Measurements from ENCODE around the gene GNB1L.

Gene GNB1L

DNA sequence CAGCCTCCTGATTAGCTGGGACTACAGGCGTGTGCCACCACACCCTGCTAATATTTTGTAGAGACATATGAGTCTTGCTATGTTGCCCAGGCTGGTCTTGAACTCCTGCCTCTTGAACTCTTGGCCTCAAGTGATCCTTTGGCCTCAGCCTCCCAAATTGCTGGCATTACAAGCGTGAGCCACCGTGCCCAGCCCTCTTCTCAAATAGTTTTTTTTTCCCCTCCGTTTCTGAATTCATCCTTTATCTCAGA is 82.3 kb downstream of the GNB1L start:
- DNase-seq = no peak

DNA sequence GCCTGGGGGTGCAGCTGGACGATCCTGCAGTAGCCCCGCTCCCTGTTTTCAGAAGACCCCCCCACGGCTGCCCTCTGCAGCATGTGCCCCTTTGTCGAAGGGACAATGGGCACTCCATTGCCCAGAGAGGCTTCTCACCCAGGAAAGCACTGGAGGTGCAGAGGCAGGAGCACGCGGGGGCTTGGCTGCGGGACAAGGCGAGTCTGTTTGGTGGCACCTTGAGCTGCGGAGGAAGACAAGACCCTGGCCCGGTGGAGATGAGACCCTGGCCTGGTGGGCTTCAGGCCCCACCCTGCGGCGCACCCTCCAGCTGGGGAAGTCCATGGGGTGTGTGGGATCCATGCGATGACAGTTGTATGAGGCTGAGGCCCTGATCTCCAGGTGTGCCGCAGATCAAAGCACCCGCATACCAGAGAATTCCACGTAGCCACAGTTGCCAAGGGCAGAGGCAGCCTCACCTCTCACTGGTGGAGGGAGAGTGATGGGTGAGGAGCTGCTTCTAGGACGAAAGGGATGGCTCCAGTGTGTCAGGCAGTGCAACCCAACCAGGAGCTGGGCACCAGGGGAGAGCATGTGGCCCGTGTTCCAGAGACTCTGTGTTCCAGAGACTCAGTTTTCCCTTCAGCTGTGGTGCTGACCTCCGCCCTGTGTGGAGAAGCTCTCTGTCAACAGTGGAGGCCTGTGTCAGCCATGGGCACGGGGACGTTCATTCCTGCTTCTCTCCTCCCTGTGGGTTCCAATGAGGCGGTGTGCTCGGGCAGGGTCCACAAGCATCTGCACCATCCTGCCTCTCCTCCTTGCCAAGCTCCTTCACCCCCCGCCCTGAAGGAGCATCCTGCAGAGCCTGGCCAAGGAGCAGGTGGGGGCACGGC is 84.1 kb downstream of the GNB1L start:
- DNase-seq = no peak

DNA sequence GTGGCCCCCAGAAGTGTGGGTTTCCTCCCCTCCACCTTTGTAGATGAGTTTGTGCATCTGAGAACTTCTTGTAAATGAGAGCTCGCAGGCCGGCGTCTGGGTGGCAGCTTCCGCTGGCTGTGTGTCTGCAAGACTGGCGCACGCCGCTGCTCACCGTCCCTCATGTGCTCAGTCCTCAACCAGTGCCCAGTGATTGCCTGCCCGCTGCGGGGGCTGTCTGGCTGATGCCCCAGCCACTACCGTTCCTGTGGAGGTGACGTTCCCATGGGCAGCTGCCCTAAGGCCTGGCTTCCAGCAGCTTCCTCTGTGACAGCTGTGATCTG is 85.3 kb downstream of the GNB1L start:
- DNase-seq = no peak

DNA sequence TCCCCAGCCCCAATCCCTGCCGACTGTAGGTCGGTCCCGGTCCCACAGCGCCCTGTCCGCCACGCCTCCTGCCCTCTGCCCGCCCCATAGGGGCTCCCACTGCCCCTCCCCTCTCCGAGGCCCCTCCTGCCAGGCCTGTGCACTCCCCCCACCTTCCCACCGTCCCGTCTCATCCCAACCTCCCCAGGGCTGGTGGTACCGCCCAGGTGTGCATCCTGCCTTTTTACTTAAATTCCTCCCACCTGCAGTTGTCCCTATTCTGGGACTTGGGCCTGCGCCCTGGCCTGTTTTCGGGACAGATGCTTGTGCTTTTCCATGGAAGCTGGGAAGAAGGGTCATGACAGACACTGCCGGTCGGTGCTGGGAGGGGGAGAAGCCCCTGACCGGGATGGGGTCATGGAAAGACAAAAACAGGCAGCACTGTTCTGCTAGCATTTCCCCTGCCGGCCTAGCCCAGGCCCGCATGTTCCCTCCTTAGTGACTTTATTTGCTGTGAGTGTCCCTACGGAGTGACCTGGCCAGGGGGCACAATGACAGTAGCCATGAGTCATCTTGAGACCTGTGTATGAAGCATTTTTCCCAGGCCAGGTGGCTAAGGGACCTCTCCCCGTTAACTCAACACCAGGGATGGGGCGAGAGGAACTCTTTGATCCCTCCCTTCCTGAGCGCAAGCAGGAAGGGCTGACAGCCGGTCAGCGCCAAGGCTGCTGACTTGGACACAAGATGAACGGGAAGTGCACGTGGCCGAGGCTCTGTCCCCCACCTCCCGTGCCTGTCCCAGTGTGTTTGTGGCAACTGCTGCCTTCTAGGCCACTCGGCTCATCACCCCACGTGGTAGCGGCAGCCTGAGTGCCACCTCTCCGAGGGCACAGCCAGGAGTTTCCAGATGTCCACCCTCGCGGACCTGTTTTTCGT is 87.0 kb downstream of the GNB1L start:
- no peak for DNase-seq

DNA sequence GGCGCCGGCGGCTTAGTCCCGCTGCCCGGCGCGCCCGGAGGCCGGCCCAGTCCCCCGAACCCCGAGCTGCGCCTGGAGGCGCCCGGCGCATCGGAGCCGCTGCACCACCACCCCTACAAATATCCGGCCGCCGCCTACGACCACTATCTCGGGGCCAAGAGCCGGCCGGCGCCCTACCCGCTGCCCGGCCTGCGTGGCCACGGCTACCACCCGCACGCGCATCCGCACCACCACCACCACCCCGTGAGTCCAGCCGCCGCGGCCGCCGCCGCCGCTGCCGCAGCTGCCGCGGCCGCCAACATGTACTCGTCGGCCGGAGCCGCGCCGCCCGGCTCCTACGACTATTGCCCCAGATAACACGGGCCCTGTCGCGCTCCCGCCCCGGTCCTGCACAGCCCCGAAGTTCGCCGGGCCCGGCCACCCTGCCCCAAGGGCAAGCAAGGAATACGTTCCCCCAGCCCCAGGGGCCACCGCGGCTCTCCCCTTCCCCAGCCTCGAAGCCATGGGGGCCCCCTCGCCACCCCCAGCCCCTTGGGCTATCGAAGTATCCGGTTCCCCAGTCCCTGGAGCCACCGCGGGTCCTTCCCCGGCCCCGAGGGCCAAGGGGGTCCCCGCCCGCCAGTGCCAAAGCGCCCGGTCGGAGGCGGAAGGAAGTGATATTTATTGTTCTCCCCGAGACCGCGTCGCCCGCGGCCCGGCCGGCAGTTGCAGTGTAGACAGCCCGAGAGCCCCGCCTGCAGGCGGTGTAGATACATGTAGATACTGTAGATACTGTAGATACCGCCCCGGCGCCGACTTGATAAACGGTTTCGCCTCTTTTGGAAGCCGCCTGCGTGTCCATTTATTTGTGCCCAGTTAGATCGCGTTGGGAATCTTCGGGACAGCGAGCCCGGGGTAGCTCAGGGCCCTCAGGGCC is 87.9 kb downstream of the GNB1L start:
- peak; percentile 30 for DNase-seq

DNA sequence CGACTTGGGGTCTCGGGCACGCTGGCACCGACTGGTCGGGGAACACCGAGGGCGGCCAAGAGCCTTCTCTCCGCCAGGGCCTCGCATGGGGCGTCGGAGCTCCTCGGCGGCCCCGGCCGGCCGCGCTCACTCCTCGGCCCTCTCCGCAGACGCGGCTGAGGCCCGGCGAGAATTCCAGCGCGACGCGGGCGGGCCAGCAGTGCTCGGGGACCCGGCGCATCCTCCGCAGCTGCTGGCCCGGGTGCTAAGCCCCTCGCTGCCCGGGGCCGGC is 88.5 kb downstream of the GNB1L start:
- DNase-seq = no peak

DNA sequence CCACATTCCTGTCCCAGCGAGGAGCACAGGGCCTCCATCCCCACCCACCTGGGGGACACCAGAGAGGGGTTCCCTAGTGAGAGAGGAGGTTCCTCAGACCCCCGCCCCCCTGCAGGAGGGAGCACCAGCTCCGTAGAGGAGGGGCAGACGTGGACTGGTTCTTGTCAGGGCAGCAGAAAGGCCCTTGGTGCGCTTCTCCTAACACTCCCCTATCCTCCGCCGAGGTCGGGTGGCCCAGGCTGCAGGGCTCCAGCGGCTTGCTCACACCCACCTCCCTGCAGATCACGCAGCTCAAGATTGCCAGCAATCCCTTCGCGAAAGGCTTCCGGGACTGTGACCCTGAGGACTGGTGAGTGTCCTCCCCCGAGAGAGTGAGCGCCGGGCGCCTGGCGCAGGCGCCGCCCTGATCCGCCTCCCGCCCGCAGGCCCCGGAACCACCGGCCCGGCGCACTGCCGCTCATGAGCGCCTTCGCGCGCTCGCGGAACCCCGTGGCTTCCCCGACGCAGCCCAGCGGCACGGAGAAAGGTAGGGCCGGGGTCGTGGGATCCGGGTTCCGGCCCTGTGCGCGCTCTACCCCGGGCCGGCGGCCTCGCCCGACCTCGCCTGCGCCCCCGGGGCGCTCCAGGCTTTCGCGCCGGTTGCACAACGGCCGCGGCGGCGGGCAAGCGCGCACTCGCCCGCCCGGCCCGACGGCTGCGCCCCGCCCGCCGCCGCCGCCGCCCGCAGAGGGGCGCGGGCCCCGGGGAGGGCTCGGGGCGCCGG is 89.0 kb downstream of the GNB1L start:
- no peak for DNase-seq

DNA sequence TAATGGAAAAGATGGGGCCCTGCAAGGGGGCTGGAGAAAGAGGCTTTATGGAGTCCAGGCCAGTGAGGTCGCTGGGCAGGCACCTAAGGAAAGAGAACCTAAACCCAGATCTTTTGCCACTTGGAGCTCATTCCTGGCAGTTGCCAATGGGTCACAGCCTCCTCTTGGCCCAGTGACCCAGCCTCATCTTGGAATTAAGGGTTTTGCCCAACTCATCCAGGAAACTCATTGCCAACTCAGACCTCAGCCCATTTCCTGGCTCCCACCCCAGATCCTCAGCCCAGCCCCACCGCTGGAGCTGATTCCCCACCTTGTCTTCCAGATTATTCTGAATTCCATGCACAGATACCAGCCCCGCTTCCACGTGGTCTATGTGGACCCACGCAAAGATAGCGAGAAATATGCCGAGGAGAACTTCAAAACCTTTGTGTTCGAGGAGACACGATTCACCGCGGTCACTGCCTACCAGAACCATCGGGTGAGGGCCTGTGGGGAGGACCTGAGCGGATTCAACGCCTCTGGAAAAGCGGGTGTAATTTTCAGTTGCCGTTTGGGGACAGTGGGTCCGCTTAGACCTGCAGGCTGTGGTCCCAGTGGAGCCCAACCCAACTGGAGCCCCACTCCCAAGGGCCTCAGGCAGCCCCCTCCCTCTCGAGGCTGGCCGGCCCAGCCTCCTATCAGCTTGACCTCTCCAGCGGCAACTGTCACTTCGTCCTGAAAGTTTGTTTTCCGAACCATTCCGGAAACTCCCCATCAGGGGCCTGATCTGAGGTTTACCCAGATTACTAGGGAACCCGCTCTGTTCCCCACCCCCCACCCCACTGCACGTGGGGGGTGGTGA is 89.8 kb downstream of the GNB1L start:
- no peak for DNase-seq

DNA sequence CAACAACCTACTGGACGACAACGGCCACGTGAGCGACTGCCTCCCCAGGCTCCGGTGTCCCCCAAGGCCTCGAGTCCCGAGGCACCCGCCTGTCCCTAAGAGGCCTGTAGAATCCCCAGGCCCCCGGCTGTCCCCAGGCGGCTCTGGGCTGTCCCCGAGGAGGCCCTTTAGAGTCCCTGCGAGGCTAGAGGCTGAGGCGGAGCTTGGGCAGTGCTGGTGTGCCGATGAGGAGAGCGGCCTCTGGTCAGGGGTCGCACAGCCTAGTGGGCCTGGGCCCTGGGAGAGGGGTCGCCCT is 90.4 kb downstream of the GNB1L start:
- no peak for DNase-seq

DNA sequence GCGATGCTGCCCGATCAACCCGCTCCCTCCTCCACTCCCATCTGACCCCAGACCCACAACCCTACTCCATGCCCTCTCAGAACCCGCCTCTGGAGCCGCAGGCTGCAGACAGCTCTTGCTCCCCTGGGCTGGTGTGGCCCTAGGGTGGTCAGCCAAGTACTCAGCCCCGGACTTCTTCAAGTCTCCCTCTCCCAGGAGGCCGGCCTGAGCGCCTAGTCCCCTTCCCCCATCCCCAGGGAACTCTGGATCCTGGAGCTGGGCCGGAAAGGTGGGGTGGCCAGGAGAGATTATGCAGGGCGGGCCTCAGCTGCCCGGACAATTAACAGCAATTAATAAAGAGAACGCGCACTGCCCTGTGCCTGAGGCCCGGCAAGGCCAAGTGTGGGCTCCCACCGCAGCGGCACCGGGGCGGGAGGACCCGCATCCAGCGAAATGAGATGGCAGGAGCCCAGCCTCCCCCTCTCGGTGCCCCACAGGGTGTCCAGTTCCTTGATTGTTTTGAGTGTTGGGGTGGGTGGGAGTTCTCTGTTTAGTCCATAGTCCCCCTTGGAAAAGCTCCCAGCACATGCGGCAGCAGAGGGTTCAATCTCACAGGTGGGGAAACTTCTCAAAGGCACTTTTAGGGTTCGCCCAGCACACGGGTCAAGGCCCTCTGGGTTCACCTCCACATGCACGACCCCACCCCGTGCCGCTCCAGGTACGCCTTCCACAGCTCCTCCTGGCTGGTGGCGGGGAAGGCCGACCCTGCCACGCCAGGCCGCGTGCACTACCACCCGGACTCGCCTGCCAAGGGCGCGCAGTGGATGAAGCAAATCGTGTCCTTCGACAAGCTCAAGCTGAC is 91.0 kb downstream of the GNB1L start:
- DNase-seq = no peak

DNA sequence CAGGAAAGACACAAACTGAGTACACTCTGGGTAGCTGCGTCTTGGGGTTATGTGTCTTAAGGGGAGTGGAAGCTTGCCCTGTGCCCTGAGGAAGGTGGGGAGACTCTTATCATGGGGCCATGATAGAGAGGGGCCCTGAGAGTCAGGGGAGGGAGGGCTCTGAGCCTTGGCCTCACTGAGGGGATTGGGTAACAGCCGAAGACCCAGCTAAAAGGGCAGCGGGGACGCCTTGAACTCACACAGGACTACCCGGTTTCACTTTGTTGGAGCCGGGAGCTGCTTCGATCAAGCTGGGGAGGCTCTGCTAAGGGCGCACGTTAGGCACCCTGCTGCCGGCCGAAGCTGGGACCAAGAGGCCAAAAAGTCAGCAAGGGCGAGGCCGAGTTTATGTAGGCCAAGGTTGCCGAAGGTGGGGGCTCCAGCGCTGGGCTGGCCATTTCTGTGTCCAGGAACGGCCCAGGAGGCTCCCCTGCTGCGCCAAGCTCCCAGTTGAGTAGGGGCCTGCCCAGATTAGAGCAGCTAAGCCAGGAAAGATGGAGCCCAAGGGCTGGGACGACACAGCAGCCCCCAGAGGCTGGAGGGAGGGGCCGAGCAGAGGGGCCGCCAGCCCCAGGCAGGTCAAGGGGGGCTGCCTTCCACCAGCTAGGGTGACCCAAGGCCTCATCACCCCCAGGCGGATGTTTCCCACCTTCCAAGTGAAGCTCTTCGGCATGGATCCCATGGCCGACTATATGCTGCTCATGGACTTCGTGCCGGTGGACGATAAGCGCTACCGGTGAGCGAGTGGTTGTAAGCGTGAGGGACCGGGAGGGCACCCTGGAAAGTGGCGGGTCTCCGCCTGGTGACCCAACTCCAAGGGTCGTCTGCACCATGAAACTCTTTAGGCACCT is 91.9 kb downstream of the GNB1L start:
- DNase-seq = no peak

DNA sequence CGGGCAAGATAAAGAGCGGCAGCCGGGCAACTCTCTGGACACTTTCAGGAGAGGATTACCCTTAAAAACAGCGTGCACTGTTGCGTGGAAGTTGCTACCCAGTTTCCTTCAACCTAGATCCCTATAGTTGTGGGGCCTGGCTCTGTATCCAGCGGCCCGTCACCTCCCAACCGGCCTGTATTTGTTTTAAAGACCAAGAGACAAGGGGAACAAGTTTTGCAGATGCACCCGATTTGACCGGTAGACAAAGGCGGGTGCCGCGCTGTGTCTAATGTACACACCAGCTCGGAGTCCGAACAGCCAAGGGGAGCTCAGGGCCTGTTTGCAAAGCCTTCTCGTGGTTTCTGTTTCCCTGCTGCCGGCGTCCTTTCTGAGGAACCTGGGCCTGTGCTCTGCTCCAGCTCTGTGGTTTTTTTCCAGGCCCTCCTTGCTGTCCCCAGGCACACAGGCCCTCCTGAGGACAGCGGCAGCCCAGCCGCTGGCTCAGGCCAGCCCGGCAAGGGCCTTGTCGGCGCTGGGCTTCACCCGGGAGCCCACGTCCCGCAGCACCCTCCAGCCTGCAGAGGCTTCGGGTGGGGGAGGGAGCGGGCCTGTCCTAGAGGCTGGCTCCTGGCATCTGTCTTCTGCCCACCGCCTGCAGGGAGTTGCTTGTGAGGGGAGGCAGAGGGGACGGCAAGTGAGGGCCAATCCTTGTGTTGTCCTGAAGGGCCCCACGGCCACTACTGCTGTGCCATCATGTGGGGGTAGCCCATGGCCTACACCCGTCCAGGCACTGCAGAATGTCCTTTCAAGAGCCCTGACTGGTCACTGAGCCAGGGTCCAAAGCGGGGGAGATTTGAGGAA is 92.7 kb downstream of the GNB1L start:
- no peak for DNase-seq

DNA sequence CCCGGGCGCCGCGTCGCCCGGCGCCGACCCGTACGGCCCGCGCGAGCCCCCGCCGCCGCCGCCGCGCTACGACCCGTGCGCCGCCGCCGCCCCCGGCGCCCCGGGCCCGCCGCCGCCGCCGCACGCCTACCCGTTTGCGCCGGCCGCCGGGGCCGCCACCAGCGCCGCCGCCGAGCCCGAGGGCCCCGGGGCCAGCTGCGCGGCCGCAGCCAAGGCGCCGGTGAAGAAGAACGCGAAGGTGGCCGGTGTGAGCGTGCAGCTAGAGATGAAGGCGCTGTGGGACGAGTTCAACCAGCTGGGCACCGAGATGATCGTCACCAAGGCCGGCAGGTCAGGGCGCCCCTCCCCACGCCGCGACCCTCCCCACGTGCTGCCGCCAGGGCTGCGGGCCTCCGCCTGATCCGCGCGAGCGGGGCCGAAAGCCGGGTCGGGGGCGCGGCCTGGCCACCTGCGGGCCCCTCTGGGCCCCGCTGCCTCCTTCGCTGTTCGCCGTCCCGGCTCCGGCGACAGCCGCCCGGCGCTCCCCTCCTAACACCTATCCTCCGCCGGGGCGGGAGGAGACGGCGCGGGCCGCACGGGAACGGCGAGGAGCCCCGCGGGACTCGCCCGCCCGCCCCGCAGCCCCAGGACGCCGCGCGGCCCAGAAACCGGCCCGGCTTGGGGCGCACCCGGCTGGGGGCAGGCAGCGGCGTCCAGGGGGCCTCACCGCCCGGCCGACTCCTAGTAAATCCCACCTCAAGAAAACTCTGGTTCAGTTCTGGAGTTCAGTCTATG is 93.5 kb downstream of the GNB1L start:
- no peak for DNase-seq

DNA sequence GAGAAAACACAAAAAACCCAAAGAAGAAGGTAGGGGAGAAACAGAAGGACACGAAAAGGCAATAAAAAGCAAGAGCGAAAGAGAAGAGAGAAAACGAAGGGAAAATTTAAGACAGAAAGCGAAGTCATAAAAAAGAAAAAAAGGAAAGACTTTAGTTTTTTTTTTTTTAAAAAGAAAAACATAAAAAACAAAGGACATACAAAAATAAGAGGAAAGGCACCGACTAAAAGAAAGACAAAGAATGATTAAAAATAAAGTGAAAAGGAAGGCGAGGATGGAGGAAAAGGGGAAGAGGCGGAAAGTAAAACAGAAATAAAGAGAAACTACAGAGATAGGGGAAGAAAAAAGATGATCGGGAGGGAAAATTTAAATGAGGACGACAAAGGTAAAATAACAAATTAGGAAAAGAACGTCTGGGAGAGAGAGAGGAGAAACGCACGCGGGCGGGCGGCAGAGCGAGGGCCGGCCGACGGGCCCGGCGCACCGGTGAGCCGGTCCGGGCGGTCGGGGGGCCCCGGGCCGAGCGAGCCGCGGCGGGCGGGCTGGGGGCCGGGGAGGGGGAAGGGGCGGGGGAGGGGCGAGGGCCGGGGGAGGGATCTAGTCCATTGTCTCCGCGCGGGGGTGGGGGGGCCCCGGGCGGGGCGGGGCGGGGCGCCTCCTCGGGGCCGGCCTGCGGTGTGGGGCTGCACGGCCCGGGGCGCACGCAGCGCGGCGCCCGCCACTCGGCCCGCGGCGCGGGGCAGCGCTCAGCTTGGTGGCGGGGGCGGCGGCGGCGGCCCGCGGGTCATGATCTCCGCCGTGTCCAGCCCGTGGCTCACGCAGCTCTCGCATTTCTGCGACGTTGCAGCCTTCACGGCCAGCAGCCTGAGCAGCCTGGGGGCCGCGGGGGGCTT is 94.4 kb downstream of the GNB1L start, which contains the start of gene TBX1:
TBX1 (plus strand) TSS at position 721 of the 893 bp plus-strand sequence; CDS start at position 787, 66 bp downstream.
- DNase-seq = no peak

DNA sequence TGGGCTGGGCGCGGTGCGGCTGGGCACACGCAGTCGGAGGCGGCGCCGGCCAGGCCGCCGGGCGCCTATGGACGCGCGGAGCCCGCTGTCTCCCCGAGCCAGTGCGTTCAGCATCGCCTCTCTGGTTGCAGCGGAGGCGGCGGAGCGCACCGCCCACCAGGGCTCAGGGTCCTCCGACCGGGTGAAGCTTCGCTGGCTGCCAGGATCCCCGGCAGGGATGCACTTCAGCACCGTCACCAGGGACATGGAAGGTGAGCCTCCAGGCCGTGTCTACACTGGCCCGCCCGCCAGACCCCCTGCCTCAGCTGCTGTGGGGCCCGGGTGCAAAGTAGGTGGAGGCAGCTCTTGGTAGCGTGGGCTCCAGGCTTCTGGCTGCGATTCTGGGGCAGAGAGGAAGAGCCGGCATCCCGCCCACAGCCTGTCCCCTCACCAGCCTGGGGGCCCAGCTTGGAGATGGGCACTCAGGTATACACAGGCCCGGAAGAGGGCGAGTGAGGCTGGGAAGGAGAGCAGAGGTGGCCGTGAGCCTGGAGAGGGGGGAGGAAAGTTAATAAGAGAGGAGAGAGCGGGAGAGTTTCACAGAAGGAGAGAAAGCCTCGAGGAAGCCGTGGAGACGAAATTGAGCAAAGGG is 95.1 kb downstream of the GNB1L start:
- DNase-seq = no peak

DNA sequence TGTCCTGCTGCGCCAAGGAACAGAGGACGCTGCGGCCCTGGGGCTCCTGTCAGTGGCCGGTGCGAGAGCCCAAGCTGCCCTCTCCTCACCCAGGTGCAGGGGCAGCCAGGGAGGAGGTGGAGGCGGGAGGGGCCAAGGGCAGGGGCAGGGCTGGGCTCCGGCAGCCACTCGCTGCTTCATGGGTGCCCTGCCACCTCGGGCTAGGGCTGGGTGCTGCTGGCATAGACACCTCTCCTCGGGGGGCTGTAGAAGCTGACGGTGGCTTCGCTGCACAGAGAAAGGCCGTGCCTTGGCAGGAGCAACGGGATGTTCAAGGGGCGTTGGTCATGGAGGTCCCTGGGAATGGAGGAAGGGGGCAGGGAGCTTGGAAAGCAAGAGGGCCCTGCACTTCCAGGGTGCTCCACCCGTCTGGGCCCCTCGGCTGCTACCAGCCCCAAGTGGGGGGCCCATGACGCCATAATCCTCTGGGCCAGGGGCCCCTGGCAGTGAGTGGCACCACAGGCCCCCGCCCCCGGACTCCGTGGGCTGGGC is 95.7 kb downstream of the GNB1L start:
- no peak for DNase-seq

Data from CD4-positive, alpha-beta T cell treated with Interleukin-15 for 1 hour (primary cell).